PC-3 (cell line): ENCODE measurements around the gene IGFBP4. TPM values are rescaled to one million over a fixed set of nuclear protein-coding genes. Genes with fewer than 3 reads are reported as not detected.

Experiments
- ATAC-seq: fragments of 200-7000 bp; cut with Tn5 transposase; 2 replicates; pipeline ENCODE4 v1.9.1; 2020; ENCODE audit warnings: mild to moderate bottlenecking, moderate library complexity
- BruUV-seq: library from RNA; stranded (reverse); fragments of 400-500 nt; replicated peaks from 2 replicates; lab custom pipeline; 2021; lab: Mats Ljungman, UMichigan
- CTCF ChIA-PET: fragments of 300-600 bp; sonication (Branson Sonifier 250); formaldehyde crosslinking; loops from one replicate; lab custom pipeline; 2022; ENCODE audit warnings: antibody characterized with exemption; lab: Charles Lee
- POLR2A ChIA-PET: fragments of 300-600 bp; sonication (Branson Sonifier 250); formaldehyde crosslinking; loops from one replicate; lab custom pipeline; 2022; ENCODE audit warnings: antibody characterized with exemption; ENCODE audit not compliant: unreplicated experiment; lab: Charles Lee
- DNase-seq: peaks from one replicate; pipeline ENCODE4 v3.0.0-alpha.2; 2015
- H2AFZ ChIP-seq: fragments of 300-600 bp; sonication (generic); 2 replicates; pipeline ENCODE4 v1.6.0; 2016; ENCODE audit warnings: antibody characterized with exemption, low read length
- H3F3A ChIP-seq: fragments of 300-600 bp; sonication (generic); one replicate; pipeline ENCODE4 v1.6.0; 2017; ENCODE audit warnings: antibody characterized with exemption, low read length, control low read depth, mild to moderate bottlenecking; ENCODE audit not compliant: unreplicated experiment
- H3K27ac ChIP-seq: fragments of 300-600 bp; sonication (generic); 2 replicates; pipeline ENCODE4 v1.5.1; 2016; ENCODE audit warnings: mild to moderate bottlenecking, low read length
- H3K27me3 ChIP-seq: fragments of 300-600 bp; sonication (generic); 2 replicates; pipeline ENCODE4 v1.6.1; 2016; ENCODE audit warnings: low read length, mixed read lengths
- H3K36me3 ChIP-seq: fragments of 300-600 bp; sonication (generic); 2 replicates; pipeline ENCODE4 v1.6.1; 2016; ENCODE audit warnings: low read depth, mixed run types, low read length, mixed read lengths
- H3K4me1 ChIP-seq: fragments of 300-600 bp; sonication (generic); 2 replicates; pipeline ENCODE4 v1.5.1; 2016; ENCODE audit warnings: low read length; ENCODE audit not compliant: insufficient read depth
- H3K4me2 ChIP-seq: fragments of 300-600 bp; sonication (generic); 2 replicates; pipeline ENCODE4 v1.6.0; 2016; ENCODE audit warnings: low read length
- H3K4me3 ChIP-seq: fragments of 300-600 bp; sonication (generic); 2 replicates; pipeline ENCODE4 v1.5.1; 2016; ENCODE audit warnings: mild to moderate bottlenecking, low read length, mixed read lengths
- H3K79me2 ChIP-seq: fragments of 300-600 bp; sonication (generic); 2 replicates; pipeline ENCODE4 v1.6.1; 2017; ENCODE audit warnings: low read length, mixed read lengths
- H3K9ac ChIP-seq: fragments of 300-600 bp; sonication (generic); 2 replicates; pipeline ENCODE4 v1.6.0; 2016; ENCODE audit warnings: mild to moderate bottlenecking, low read length
- H3K9me2 ChIP-seq: fragments of 300-600 bp; sonication (generic); replicated peaks from 2 replicates; pipeline ENCODE4 v1.6.1; 2016; ENCODE audit warnings: mixed run types, low read length, mixed read lengths
- H3K9me3 ChIP-seq: fragments of 300-600 bp; sonication (generic); 2 replicates; pipeline ENCODE4 v1.6.1; 2016; ENCODE audit warnings: low read length, mixed read lengths
- H4K20me1 ChIP-seq: fragments of 300-600 bp; sonication (generic); 2 replicates; pipeline ENCODE4 v1.6.1; 2016; ENCODE audit warnings: low read length, mixed read lengths
- EZH2 ChIP-seq: fragments of 300-600 bp; sonication (generic); IDR thresholded peaks from one replicate; pipeline ENCODE4 v1.6.1; 2017; ENCODE audit warnings: antibody characterized with exemption, mild to moderate bottlenecking, low read length; ENCODE audit not compliant: unreplicated experiment
- EZH2phosphoT487 ChIP-seq: fragments of 300-600 bp; sonication (generic); IDR thresholded peaks from 2 replicates; pipeline ENCODE4 v1.6.1; 2018; ENCODE audit warnings: mild to moderate bottlenecking, antibody characterized with exemption, low read length, borderline replicate concordance
- intact Hi-C: fragments of 100-400 bp; cut with micrococcal nuclease; formaldehyde crosslinking; loops from 2 replicates; pipeline ENCODE4 v1.9.0; 2023
- total RNA-seq: library from RNA; depleted of rRNA; stranded (reverse); fragments of >200 nt; gene quantifications from 2 replicates; pipeline ENCODE4 v1.2.3, GENCODE V29; 2014
- TF ChIP-seq, protein P1 (sequence below): fragments of 300-600 bp; sonication (generic); conservative IDR thresholded peaks from 2 replicates; pipeline ENCODE4 v1.5.1; 2017; ENCODE audit warnings: antibody characterized with exemption, low read depth, mild to moderate bottlenecking, low read length

The IGFBP4 gene
- total RNA-seq, 1 experiment from 2014 or later, result 164 TPM

DNA sequence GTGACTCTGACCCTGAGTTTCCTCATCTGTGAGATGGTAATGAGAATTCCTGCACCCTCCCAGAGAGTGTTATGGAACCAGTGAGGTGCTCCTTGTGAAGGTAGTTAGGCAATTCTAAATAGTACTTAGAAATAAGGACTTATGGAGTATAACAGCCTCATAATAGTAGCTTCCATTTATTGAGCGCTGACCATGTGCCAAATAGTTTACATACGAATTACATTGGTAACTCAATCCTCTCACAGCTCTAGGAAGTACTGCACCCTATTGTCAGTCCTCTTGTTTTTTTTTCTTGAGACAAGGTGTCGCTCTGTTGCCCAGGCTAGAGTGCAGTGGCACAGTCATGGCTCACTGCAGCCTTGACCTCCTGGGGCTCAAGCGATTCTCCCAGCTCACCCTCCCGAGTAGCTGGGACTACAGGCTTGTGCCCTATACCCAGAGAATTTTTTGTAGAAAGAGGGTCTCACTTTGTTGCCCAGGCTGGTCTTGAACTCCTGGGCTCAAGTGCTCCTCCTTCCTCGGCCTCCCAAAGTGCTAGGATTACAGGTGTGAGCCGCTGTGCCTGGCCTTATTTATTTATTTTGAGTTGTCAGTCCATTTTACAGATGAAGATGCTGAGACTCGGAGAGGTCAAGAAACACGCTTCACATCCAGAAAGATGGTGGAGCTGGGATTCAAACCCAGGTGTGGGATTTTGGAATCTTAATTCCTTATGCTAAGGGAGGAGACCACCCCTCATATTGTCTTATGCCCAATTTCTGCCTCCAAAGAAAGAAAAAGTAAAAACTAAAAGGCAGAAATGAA, 55.2 kb downstream of the IGFBP4 start:
- BruUV-seq, result no TSS peak

DNA sequence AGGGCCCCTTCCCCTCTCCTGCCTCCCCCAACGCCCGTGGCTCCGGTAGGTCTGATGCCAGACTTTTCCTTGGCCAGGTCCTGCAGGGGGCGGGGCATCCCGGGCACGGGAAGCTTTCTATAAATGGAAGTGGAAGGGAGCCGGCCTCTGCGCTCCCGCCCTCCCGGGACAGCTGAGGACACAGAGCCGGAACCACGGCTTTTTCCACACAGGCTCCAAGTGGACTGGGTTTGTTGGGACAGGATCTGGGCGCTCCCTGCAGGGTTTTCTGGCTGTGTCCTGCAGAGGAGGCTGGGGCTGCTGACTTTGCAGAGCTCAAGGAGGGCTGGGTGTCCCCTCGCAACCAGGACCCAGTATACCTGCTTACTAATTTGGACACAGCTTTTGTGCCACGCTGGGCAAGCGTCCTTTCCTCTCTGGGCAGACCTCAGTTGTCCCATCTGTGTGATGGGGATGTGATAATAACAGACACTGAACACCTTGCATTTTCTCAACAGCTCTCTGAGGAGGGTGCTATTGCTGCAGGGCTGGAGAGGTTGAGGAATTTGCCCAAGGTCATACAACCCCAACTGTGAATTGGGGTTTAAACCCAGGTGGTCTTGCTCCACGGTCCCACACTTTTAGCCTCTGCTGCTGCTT, 56.4 kb downstream of the IGFBP4 start:
- Histone ChIP-seq H3K27me3 (no peaks in the 10 kb centered on the region), H4K20me1 (peaks cover 25% of the 10 kb centered on the region; the same call in 1 of the 2 replicates), H3K4me3 (peak overlapping the region; percentile 81), H2AFZ (no peak overlapping the region), H3K79me2 (peaks cover 73% of the 10 kb centered on the region), H3K9ac (peak overlapping the region; percentile 70), H3K9me2 (no peaks in the 10 kb centered on the region), H3F3A (peaks cover 7% of the 10 kb centered on the region), H3K4me2 (peak overlapping the region; percentile 90), H3K36me3 (peaks cover 44% of the 10 kb centered on the region), H3K9me3 (no peaks in the 10 kb centered on the region), H3K27ac (peak overlapping the region; percentile 66), H3K4me1 (peaks cover 44% of the 10 kb centered on the region)
- intact Hi-C loops, result loop anchor here (2.0 kb wide), 1 partner anchor 17 kb away; no protein-coding TSS in a partner anchor
- CTCF ChIA-PET, result no interaction called here
- TSS peak; percentile 99 for BruUV-seq
- DNase-seq (peak; percentile 70), ATAC-seq (peak; percentile 67)
- TF ChIP-seq EZH2phosphoT487 (no peak), EZH2 (no peak)
- TF ChIP-seq, protein P1, sequence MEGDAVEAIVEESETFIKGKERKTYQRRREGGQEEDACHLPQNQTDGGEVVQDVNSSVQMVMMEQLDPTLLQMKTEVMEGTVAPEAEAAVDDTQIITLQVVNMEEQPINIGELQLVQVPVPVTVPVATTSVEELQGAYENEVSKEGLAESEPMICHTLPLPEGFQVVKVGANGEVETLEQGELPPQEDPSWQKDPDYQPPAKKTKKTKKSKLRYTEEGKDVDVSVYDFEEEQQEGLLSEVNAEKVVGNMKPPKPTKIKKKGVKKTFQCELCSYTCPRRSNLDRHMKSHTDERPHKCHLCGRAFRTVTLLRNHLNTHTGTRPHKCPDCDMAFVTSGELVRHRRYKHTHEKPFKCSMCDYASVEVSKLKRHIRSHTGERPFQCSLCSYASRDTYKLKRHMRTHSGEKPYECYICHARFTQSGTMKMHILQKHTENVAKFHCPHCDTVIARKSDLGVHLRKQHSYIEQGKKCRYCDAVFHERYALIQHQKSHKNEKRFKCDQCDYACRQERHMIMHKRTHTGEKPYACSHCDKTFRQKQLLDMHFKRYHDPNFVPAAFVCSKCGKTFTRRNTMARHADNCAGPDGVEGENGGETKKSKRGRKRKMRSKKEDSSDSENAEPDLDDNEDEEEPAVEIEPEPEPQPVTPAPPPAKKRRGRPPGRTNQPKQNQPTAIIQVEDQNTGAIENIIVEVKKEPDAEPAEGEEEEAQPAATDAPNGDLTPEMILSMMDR, result no peak
- POLR2A ChIA-PET, result interaction anchor here (0.6 kb wide), 1 partner anchor 426 kb away, joined by 3 read pairs; no protein-coding TSS in a partner anchor

More for the DNA sequence above, 55.2 kb downstream of the IGFBP4 start:
- peaks cover 45% of the 10 kb centered on the region for H3K4me1 ChIP-seq
- peak overlapping the region; percentile 81 for H3K4me3 ChIP-seq
- no peaks in the 10 kb centered on the region for H3K9me2 ChIP-seq
- peak overlapping the region; percentile 54 for H3K27ac ChIP-seq
- peaks cover 31% of the 10 kb centered on the region; the same call in 1 of the 2 replicates for H4K20me1 ChIP-seq
- peaks cover 7% of the 10 kb centered on the region for H3F3A ChIP-seq
- TF ChIP-seq EZH2, result no peak
- no peak overlapping the region for H2AFZ ChIP-seq
- no peaks in the 10 kb centered on the region for H3K27me3 ChIP-seq
- H3K4me2 ChIP-seq, result peak overlapping the region; percentile 90
- no peak for ATAC-seq
- H3K9me3 ChIP-seq, result no peaks in the 10 kb centered on the region
- no peak for DNase-seq
- CTCF ChIA-PET, result interaction anchor here (1.0 kb wide), 1 partner anchor 61 kb away, joined by 3 read pairs; no protein-coding TSS in a partner anchor
- intact Hi-C loops, result loop anchor here (2.0 kb wide), 1 partner anchor 18 kb away; no protein-coding TSS in a partner anchor
- peaks cover 53% of the 10 kb centered on the region for H3K36me3 ChIP-seq
- H3K9ac ChIP-seq, result peak overlapping the region; percentile 46
- H3K79me2 ChIP-seq, result peaks cover 81% of the 10 kb centered on the region
- POLR2A ChIA-PET, result no interaction called here

DNA sequence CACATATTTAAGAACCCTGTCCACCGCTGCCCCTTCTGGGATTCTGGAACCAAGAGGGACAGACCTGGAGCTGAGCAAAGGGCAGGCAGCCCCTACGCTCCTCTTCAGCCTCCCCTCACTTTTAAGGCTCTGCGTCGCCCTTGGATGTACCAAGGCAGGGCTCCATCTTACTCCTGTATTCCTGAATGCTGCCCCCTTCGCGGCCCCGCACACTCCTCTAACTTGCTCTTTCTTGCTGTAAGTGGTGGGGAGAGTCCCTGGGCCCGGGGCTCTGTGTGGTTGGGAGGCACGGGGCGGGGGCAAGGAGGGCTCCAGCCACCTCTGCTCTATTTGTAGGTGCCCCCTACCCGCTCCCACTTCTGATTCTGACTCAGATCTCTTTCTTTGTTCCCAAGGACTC, 56.9 kb downstream of the IGFBP4 start:
- ATAC-seq (no peak), DNase-seq (no peak)
- Histone ChIP-seq H3K9ac (peak overlapping the region; percentile 70), H3K36me3 (peaks cover 38% of the 10 kb centered on the region), H3F3A (peaks cover 3% of the 10 kb centered on the region), H4K20me1 (peaks cover 20% of the 10 kb centered on the region; the same call in 1 of the 2 replicates), H3K27me3 (no peaks in the 10 kb centered on the region), H3K4me3 (peak overlapping the region; percentile 81), H3K79me2 (peaks cover 68% of the 10 kb centered on the region), H3K9me2 (no peaks in the 10 kb centered on the region), H3K9me3 (no peaks in the 10 kb centered on the region), H3K4me2 (peak overlapping the region; percentile 90), H3K4me1 (peaks cover 39% of the 10 kb centered on the region), H2AFZ (no peak overlapping the region), H3K27ac (peak overlapping the region; percentile 66)
- POLR2A ChIA-PET, result interaction anchor here (0.6 kb wide), 1 partner anchor 427 kb away, joined by 3 read pairs; no protein-coding TSS in a partner anchor
- BruUV-seq, result no TSS peak
- TF ChIP-seq, protein P1, result no peak
- no peak for TF ChIP-seq EZH2phosphoT487
- TF ChIP-seq EZH2, result no peak
- CTCF ChIA-PET, result no interaction called here
- intact Hi-C loops, result no loop called here
